ENCODE measurements around the gene CSRP3.

- TF ChIP-seq, protein P1, sequence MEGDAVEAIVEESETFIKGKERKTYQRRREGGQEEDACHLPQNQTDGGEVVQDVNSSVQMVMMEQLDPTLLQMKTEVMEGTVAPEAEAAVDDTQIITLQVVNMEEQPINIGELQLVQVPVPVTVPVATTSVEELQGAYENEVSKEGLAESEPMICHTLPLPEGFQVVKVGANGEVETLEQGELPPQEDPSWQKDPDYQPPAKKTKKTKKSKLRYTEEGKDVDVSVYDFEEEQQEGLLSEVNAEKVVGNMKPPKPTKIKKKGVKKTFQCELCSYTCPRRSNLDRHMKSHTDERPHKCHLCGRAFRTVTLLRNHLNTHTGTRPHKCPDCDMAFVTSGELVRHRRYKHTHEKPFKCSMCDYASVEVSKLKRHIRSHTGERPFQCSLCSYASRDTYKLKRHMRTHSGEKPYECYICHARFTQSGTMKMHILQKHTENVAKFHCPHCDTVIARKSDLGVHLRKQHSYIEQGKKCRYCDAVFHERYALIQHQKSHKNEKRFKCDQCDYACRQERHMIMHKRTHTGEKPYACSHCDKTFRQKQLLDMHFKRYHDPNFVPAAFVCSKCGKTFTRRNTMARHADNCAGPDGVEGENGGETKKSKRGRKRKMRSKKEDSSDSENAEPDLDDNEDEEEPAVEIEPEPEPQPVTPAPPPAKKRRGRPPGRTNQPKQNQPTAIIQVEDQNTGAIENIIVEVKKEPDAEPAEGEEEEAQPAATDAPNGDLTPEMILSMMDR (IDR thresholded peaks at IDR 0.05 in 4 of 5, conservative IDR thresholded peaks at IDR 0.05 in 1 of 5) = no peak
- TF ChIP-seq POLR2A (IDR thresholded peaks at IDR 0.05) = no peak
These were observed 40.1 kb downstream of the CSRP3 start for GRCh38 chr11:19161651-19162050.

All from gastrocnemius medialis (tissue), 4 donors.